ENCODE measurements around the gene WHRN.

Gene WHRN

DNA sequence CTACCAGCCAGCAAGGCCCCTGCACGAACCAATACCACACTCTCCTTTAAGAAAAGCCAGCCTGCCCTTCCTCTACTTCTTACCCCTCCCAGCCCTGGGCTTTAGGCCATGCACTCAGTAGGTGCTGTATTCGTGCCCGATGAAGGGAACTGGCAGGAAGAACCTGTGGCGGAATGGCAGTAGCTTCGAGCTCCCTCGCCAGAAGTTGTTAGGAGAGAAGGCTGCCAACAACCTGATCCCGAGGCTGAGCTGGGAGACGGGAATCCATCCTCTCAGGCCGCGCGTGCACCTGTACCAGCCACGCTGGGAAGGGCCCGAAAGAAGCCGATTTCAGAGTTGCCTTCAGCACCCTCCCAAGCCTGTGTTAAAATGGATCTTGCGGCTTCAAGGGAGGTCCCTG is 72.2 kb downstream of the WHRN start:
- ChIA-PET POLR2A (no interaction called here), CTCF (interaction anchor here (0.7 to 12.2 kb wide), 10 partner anchors 10 to 221 kb away, joined by 3 to 104 read pairs (median 4); no protein-coding TSS in a partner anchor)
- DNase-seq (ENCODE audit: extremely low spot score), result no peak
- TF ChIP-seq, protein P1, sequence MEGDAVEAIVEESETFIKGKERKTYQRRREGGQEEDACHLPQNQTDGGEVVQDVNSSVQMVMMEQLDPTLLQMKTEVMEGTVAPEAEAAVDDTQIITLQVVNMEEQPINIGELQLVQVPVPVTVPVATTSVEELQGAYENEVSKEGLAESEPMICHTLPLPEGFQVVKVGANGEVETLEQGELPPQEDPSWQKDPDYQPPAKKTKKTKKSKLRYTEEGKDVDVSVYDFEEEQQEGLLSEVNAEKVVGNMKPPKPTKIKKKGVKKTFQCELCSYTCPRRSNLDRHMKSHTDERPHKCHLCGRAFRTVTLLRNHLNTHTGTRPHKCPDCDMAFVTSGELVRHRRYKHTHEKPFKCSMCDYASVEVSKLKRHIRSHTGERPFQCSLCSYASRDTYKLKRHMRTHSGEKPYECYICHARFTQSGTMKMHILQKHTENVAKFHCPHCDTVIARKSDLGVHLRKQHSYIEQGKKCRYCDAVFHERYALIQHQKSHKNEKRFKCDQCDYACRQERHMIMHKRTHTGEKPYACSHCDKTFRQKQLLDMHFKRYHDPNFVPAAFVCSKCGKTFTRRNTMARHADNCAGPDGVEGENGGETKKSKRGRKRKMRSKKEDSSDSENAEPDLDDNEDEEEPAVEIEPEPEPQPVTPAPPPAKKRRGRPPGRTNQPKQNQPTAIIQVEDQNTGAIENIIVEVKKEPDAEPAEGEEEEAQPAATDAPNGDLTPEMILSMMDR (IDR thresholded peaks at IDR 0.05; ENCODE audit: control extremely low read depth, extremely low read depth, low read depth, missing control alignments), result no peak

DNA sequence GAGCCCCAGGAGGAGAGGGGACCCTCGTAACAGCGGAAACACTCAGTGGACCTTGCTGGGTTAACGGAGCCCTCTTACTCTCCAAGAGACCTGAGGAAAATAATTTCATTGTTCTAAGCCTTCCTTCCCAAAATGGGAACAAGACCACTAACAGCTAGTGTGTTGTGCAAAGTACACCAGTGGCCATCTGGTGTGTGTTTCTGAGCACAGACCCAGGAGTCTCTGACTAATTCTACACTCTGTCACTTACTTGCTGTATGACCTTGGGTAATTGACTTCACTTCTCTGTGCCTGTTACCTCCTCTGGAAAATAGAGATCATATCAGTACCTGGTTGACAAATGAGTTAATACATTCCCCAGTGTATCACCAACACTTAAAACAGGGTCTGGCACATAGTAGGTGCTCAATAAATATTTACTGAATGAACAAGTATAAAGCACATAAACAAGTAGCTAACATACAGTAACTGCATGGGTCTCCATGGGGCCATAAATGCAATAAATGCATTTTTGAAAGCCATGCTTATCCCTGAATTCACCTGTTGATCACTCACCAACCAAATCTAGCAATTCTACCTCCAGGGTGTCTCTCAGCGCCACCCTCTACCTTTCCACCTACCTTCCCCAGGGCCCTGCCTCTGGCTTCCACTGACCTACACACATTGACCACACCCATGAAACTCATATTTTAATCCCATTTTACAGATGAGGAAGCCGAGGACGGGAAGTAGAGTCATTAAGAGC is 72.8 kb downstream of the WHRN start:
- CTCF ChIA-PET, result interaction anchor here (1.3 to 12.2 kb wide), 7 partner anchors 12 to 229 kb away, joined by 3 to 104 read pairs (median 7); no protein-coding TSS in a partner anchor
- TF ChIP-seq, protein P1 (IDR thresholded peaks at IDR 0.05; ENCODE audit: control extremely low read depth, extremely low read depth, low read depth, missing control alignments), result no peak
- DNase-seq (ENCODE audit: extremely low spot score), result no peak
- POLR2A ChIA-PET, result no interaction called here

DNA sequence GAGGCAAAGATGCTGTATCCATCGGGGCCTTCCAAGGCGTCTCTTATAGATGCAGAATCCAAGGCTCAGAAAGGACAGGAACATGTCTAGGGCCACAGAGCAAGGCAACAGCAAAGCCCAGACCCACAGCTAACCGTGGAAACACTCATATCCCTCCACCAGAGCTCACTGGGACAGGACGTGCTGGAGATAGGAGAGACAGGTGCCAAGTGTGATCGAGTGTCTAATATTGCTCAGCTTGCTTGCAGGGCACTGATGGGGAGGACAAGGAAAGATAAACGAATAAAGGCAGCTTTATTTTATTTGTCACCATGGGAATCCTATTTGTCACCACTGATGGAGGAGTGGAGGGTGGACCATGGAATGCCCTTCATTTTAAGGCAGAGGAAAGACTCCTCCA is 73.5 kb downstream of the WHRN start:
- TF ChIP-seq, protein P1 (IDR thresholded peaks at IDR 0.05; ENCODE audit: control extremely low read depth, extremely low read depth, low read depth, missing control alignments), result no peak
- no peak for DNase-seq (ENCODE audit: extremely low spot score)
- CTCF ChIA-PET, result interaction anchor here (1.0 to 12.2 kb wide), 8 partner anchors 8 to 230 kb away, joined by 3 to 104 read pairs (median 4); no protein-coding TSS in a partner anchor
- POLR2A ChIA-PET, result no interaction called here

DNA sequence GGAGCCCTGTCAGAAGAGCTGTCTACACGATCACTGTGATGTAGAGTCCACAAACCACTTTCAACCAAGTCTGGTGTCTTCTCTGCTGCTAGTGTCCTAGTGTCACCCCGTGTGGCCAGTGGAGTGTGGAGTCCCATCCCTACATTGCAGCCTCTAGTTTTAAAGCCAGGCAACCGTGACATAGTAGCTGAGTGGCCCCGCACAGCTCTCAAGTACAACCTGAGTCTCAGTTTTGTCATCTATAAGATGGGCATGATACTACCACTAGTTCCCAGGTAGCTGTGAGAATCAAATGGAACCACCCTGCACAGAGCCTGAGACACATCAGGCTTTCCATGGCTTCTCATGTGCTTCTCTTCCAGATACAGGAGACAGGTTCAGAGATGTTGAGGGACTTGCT is 74.3 kb downstream of the WHRN start:
- TF ChIP-seq, protein P1 (IDR thresholded peaks at IDR 0.05; ENCODE audit: control extremely low read depth, extremely low read depth, low read depth, missing control alignments), result no peak
- CTCF ChIA-PET, result interaction anchor here (1.0 to 12.2 kb wide), 9 partner anchors 9 to 231 kb away, joined by 3 to 104 read pairs (median 3); no protein-coding TSS in a partner anchor
- POLR2A ChIA-PET, result no interaction called here
- no peak for DNase-seq (ENCODE audit: extremely low spot score)

DNA sequence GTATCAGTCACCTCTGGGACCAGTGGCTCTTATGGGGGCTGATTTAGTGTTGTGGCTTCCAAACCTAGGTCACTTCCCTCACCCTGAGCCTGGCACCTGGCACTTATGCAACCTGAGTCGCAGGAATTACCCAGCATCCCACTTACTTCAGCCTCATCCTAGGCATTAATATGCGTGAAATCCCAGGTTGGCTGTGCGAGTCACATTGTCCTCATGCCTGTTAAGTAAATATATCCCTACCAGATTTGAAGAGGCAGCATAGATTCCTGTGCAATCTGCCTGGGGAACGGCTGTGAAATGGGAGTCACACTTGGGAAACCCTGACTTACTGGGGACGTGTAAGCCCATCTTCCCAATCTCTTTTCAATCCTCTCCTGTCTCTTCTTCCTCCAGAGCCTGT is 74.8 kb downstream of the WHRN start:
- ChIA-PET POLR2A (no interaction called here), CTCF (interaction anchor here (1.2 to 12.2 kb wide), 5 partner anchors 9 to 231 kb away, joined by 3 to 104 read pairs (median 3); no protein-coding TSS in a partner anchor)
- DNase-seq (ENCODE audit: extremely low spot score), result no peak
- TF ChIP-seq, protein P1 (IDR thresholded peaks at IDR 0.05; ENCODE audit: control extremely low read depth, extremely low read depth, low read depth, missing control alignments), result no peak

DNA sequence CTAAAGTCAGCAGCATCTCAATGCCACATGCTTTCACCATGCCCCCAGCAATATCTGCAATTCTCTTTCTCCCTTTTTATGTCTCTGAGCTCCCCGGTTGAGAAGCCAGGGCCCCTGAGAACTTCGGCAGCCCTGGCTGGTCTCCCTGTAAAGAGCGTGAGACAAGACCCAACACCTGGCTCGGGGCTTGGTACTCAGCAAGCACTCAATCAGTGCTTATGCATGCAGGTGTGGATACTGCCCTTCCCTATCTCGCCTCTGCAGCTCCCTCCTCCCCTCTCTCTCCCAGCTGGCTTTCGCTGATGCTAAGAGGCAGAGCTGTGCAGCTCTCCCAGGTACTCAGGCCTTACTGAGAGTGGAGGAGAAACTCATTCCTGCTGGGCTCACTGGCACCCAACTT is 75.8 kb downstream of the WHRN start:
- TF ChIP-seq, protein P1 (IDR thresholded peaks at IDR 0.05; ENCODE audit: control extremely low read depth, extremely low read depth, low read depth, missing control alignments), result no peak
- ChIA-PET POLR2A (no interaction called here), CTCF (interaction anchor here (1.0 to 12.2 kb wide), 6 partner anchors 10 to 224 kb away, joined by 3 to 104 read pairs (median 5); no protein-coding TSS in a partner anchor)
- DNase-seq (ENCODE audit: extremely low spot score), result no peak

Measured in GM10248 (cell line).